ENCODE data around the gene GRIN2B.
A peak's percentile ranks its signal among the peaks of the same experiment; 100 is the strongest.

The GRIN2B gene

DNA sequence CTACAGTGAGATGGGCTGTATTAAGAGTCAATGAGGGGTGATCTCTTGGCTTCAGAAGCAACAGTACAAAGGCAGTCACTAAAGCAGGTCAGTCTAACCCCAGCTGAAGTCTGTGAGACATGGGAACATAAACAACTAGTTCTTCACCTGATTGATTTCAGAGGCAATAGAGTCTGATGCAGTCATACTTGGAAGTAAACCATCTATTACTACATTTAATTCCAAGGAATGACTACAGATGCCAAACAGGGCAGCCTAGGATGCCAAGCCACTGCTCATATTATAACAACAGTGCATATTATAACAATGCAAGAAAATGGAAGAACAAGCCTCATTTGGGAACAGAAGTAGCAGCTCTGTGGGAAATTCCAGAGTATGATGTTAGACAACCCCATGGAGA is 35.8 kb downstream of the GRIN2B start:
- no peak overlapping the region for H3K4me3 Mint-ChIP-seq
- H3K36me3 Mint-ChIP-seq (ENCODE audit: low read depth), result no peaks in the 10 kb centered on the region
- H3K9me3 Mint-ChIP-seq, result no peaks in the 10 kb centered on the region
- H3K27ac Mint-ChIP-seq, result no peak overlapping the region
- peaks cover 30% of the 10 kb centered on the region for H3K4me1 Mint-ChIP-seq
- DNase-seq, result no peak
- TF ChIP-seq, protein P1, sequence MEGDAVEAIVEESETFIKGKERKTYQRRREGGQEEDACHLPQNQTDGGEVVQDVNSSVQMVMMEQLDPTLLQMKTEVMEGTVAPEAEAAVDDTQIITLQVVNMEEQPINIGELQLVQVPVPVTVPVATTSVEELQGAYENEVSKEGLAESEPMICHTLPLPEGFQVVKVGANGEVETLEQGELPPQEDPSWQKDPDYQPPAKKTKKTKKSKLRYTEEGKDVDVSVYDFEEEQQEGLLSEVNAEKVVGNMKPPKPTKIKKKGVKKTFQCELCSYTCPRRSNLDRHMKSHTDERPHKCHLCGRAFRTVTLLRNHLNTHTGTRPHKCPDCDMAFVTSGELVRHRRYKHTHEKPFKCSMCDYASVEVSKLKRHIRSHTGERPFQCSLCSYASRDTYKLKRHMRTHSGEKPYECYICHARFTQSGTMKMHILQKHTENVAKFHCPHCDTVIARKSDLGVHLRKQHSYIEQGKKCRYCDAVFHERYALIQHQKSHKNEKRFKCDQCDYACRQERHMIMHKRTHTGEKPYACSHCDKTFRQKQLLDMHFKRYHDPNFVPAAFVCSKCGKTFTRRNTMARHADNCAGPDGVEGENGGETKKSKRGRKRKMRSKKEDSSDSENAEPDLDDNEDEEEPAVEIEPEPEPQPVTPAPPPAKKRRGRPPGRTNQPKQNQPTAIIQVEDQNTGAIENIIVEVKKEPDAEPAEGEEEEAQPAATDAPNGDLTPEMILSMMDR (IDR thresholded peaks at IDR 0.05), result no peak
- H3K27me3 Mint-ChIP-seq (ENCODE audit: low read depth, poor library complexity), result no peaks in the 10 kb centered on the region

DNA sequence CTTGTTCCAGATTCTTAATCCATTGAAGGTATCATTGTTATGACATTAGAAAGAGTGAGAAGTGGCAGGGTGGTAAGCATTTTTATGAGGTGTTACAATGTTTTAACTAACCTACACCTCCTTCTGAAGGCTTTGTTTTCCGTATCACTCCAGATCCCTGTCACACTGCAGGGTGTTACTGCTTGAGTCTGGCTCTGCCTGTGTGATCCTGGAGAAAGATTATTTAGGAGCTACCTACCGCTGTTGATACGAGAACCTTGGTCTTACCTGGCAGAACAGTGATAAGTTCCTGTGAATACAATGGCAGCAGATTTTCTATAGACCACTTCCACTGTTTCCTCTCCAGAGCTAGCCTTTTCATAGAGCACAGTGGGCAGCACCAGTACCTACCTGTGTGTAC is 36.2 kb downstream of the GRIN2B start:
- Mint-ChIP-seq H3K36me3 (ENCODE audit: low read depth) (no peaks in the 10 kb centered on the region), H3K9me3 (no peaks in the 10 kb centered on the region), H3K4me1 (peaks cover 30% of the 10 kb centered on the region), H3K4me3 (no peak overlapping the region), H3K27ac (no peak overlapping the region), H3K27me3 (ENCODE audit: low read depth, poor library complexity) (no peaks in the 10 kb centered on the region)
- TF ChIP-seq, protein P1 (IDR thresholded peaks at IDR 0.05), result no peak
- no peak for DNase-seq

- Mint-ChIP-seq H3K27me3 (ENCODE audit: low read depth, poor library complexity) (peaks cover 13% of the 10 kb centered on the region), H3K9me3 (peaks cover 13% of the 10 kb centered on the region), H3K36me3 (ENCODE audit: low read depth) (no peaks in the 10 kb centered on the region), H3K4me1 (peaks cover 29% of the 10 kb centered on the region), H3K27ac (no peak overlapping the region), H3K4me3 (no peak overlapping the region)
- DNase-seq, result no peak
- TF ChIP-seq, protein P1 (IDR thresholded peaks at IDR 0.05), result no peak
Measured at GRCh38 chr12:13942826-13943225, 38.6 kb downstream of the GRIN2B start.

DNA sequence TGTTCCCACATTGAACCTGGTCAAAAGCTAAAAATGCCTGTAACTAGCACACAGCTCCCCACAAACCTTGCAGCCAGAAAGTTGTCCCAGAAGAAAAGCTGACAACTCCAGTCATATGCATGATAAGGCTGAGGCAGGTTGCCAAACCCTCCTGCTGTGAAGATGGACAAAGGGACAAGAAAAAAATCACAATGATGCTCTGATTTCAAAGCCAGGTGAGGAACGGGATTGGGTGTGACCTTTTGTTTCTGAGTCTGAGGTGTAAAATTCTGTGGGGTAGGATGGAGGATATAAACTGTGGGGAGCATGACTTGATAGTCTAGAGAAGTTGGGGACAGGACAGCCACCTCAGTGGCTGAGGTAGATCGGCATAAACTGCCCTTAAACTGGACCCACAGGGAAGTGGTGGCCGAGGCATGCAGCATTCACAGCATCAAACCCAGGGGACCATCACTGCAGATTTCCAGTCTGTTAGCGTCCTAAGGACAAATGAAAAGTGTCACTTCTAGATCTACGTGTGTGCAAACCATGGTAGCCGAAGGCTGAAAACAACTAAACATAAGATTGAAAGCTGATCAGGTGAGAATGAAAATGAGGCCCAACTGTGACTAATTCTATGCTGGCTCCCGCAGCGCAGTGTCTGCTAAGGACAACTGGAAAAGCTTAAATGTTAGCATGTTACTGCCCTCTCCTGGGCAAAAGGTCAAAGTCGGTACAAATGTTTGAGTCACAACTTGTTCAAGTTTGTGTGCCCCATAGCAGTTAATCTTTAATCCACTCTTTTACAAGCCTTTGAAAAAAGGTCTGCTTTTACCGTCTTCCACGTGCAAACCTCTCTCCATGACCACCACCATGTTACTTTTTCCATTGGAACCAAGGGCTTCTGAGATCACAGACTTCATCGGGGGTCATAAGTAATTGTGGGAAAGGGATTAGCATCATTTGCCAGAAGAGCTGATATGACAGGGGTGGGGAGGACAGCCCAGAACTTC is 39.8 kb downstream of the GRIN2B start:
- H3K4me3 Mint-ChIP-seq, result peak overlapping the region; percentile 21
- no peaks in the 10 kb centered on the region for H3K36me3 Mint-ChIP-seq (ENCODE audit: low read depth)
- TF ChIP-seq, protein P1 (IDR thresholded peaks at IDR 0.05), result peak; percentile 41
- peaks cover 13% of the 10 kb centered on the region for H3K27me3 Mint-ChIP-seq (ENCODE audit: low read depth, poor library complexity)
- no peak overlapping the region for H3K27ac Mint-ChIP-seq
- H3K4me1 Mint-ChIP-seq, result peaks cover 18% of the 10 kb centered on the region
- DNase-seq, result peak; percentile 34
- peaks cover 25% of the 10 kb centered on the region for H3K9me3 Mint-ChIP-seq

- DNase-seq, result no peak
- TF ChIP-seq, protein P1 (IDR thresholded peaks at IDR 0.05), result no peak
- peaks cover 14% of the 10 kb centered on the region for H3K4me1 Mint-ChIP-seq
- no peaks in the 10 kb centered on the region for H3K36me3 Mint-ChIP-seq (ENCODE audit: low read depth)
- H3K4me3 Mint-ChIP-seq, result no peak overlapping the region
- H3K27me3 Mint-ChIP-seq (ENCODE audit: low read depth, poor library complexity), result peaks cover 13% of the 10 kb centered on the region
- no peak overlapping the region for H3K27ac Mint-ChIP-seq
- H3K9me3 Mint-ChIP-seq, result peaks cover 26% of the 10 kb centered on the region
Measured at GRCh38 chr12:13940335-13940865, 41.0 kb downstream of the GRIN2B start.

Data from nephron progenitor cell (in vitro differentiated cells).